RWPE2 (cell line): ENCODE data around the gene UCMA.
"Not testable (repeated sequence)": the region's sequence is repeated elsewhere in the genome, so short reads cannot be mapped to it uniquely, and the experiment has no call there.

Experiments used
- ATAC-seq: fragments of 200-7000 bp; cut with Tn5 transposase; 3 replicates; pipeline ENCODE4 v1.9.1; 2021; ENCODE audit warnings: low read depth
- DNase-seq: peaks from one replicate; pipeline ENCODE4 v3.0.0-alpha.2; 2020; ENCODE audit warnings: low spot score
- H3K27ac ChIP-seq: fragments of 450-650 bp; 2 replicates; pipeline ENCODE4 v1.5.1; 2017; ENCODE audit warnings: mild to moderate bottlenecking; ENCODE audit not compliant: poor library complexity, severe bottlenecking
- H3K27me3 ChIP-seq: fragments of 250-450 bp; sonication (Bioruptor Pico); 2 replicates; pipeline ENCODE4 v1.5.1; 2021; ENCODE audit warnings: mild to moderate bottlenecking, moderate library complexity; ENCODE audit not compliant: insufficient read depth, poor library complexity, severe bottlenecking
- H3K36me3 ChIP-seq: fragments of 250-450 bp; sonication (Bioruptor Pico); 2 replicates; pipeline ENCODE4 v1.5.1; 2020; ENCODE audit warnings: low read depth, mild to moderate bottlenecking, moderate library complexity
- H3K4me1 ChIP-seq: fragments of 250-450 bp; sonication (Bioruptor Pico); 2 replicates; pipeline ENCODE4 v1.5.1; 2021; ENCODE audit warnings: mild to moderate bottlenecking, moderate library complexity; ENCODE audit not compliant: insufficient read depth, poor library complexity, severe bottlenecking
- H3K4me3 ChIP-seq: fragments of 250-450 bp; sonication (Bioruptor Pico); 2 replicates; pipeline ENCODE4 v1.5.1; 2021; ENCODE audit warnings: mild to moderate bottlenecking, moderate library complexity; ENCODE audit not compliant: severe bottlenecking
- H3K9me3 ChIP-seq: fragments of 250-450 bp; sonication (Bioruptor Pico); 2 replicates; pipeline ENCODE4 v1.5.1; 2021; ENCODE audit warnings: mild to moderate bottlenecking, moderate library complexity; ENCODE audit not compliant: severe bottlenecking
- CTCF ChIP-seq: fragments of 450-650 bp; IDR thresholded peaks from one replicate; pipeline ENCODE4 v1.5.1; 2017; ENCODE audit warnings: mild to moderate bottlenecking, moderate library complexity; ENCODE audit not compliant: poor library complexity, severe bottlenecking

UCMA gene

GRCh38 chr10:13234172-13234571, at the start of gene UCMA:
Gene UCMA, minus strand, starts transcription at chr10:13234374. Its CDS starts 116 bp downstream, at chr10:13234258.
- H3K4me3 ChIP-seq = no peak within 1 kb of the TSS
- no peak for TF ChIP-seq CTCF

GRCh38 chr10:13282348-13282747, 48.2 kb upstream of the UCMA start:
- not testable (repeated sequence) for H3K36me3 ChIP-seq, H3K4me1 ChIP-seq, H3K4me3 ChIP-seq, H3K27ac ChIP-seq, DNase-seq, ATAC-seq, H3K9me3 ChIP-seq, H3K27me3 ChIP-seq

More at GRCh38 chr10:13234172-13234571, at the start of gene UCMA:
- H3K36me3 ChIP-seq = no peaks in the 10 kb centered on the region
- H3K9me3 ChIP-seq = no peaks in the 10 kb centered on the region
- no peak within 1 kb of the TSS for H3K27ac ChIP-seq
- no peaks in the 10 kb centered on the region for H3K27me3 ChIP-seq
- DNase-seq (no peak), ATAC-seq (no peak)
- H3K4me1 ChIP-seq = no peaks in the 10 kb centered on the region

GRCh38 chr10:13276749-13277365, 42.7 kb upstream of the UCMA start:
- Histone ChIP-seq H3K4me3 (no peak overlapping the region), H3K27me3 (no peaks in the 10 kb centered on the region), H3K36me3 (no peaks in the 10 kb centered on the region), H3K9me3 (no peaks in the 10 kb centered on the region), H3K4me1 (no peaks in the 10 kb centered on the region), H3K27ac (no peak overlapping the region)
- no peak for ATAC-seq
- no peak for DNase-seq
- no peak for TF ChIP-seq CTCF

- DNase-seq, H3K27ac ChIP-seq, H3K27me3 ChIP-seq, ATAC-seq, H3K36me3 ChIP-seq, H3K4me3 ChIP-seq, H3K9me3 ChIP-seq, H3K4me1 ChIP-seq: not testable (repeated sequence)
Observed at GRCh38 chr10:13276146-13276545, 42.0 kb upstream of the UCMA start.

GRCh38 chr10:13272164-13272571, 38.0 kb upstream of the UCMA start:
- no peak for TF ChIP-seq CTCF
- H3K4me3 ChIP-seq = no peak overlapping the region
- H3K4me1 ChIP-seq = no peaks in the 10 kb centered on the region
- H3K27ac ChIP-seq = no peak overlapping the region
- no peaks in the 10 kb centered on the region for H3K9me3 ChIP-seq
- H3K36me3 ChIP-seq = no peaks in the 10 kb centered on the region
- no peaks in the 10 kb centered on the region for H3K27me3 ChIP-seq
- ATAC-seq (no peak), DNase-seq (no peak)

GRCh38 chr10:13271552-13272163, 37.5 kb upstream of the UCMA start:
- Histone ChIP-seq H3K4me3 (no peak overlapping the region), H3K4me1 (no peaks in the 10 kb centered on the region), H3K9me3 (no peaks in the 10 kb centered on the region), H3K27me3 (no peaks in the 10 kb centered on the region), H3K36me3 (no peaks in the 10 kb centered on the region), H3K27ac (no peak overlapping the region)
- ATAC-seq (no peak), DNase-seq (no peak)
- peak; percentile 6 for TF ChIP-seq CTCF
